GM23338 (cell line): ENCODE measurements around the gene NEIL3. TPM values are rescaled to one million over a fixed set of nuclear protein-coding genes. Genes with fewer than 3 reads are reported as not detected.
A peak's percentile ranks its signal among the peaks of the same experiment; 100 is the strongest.

ENCODE experiments used
- ATAC-seq: fragments of 200-7000 bp; cut with Tn5 transposase; 3 replicates; pipeline ENCODE4 v1.9.1; 2020
- DNase-seq: peaks from one replicate; pipeline ENCODE4 v3.0.0-alpha.2; 2015; ENCODE audit warnings: low spot score
- H2AFZ ChIP-seq: fragments of 200-600 bp; sonication (generic); 2 replicates; pipeline ENCODE4 v1.8.0; 2016; ENCODE audit warnings: antibody characterized with exemption, mild to moderate bottlenecking, moderate library complexity
- H3F3A ChIP-seq: fragments of 200-600 bp; sonication (generic); replicated peaks from 2 replicates; pipeline ENCODE4 v1.8.0; 2017; ENCODE audit warnings: antibody characterized with exemption, mixed run types, low read depth
- H3K27ac ChIP-seq: fragments of 200-600 bp; sonication (generic); 2 replicates; pipeline ENCODE4 v1.6.1; 2016; ENCODE audit warnings: low read depth
- H3K27me3 ChIP-seq: fragments of 200-600 bp; sonication (generic); 2 replicates; pipeline ENCODE4 v1.8.0; 2016; ENCODE audit warnings: mild to moderate bottlenecking, mixed run types, moderate library complexity; ENCODE audit not compliant: insufficient read depth
- H3K36me3 ChIP-seq: fragments of 200-600 bp; sonication (generic); 2 replicates; pipeline ENCODE4 v1.8.0; 2016; ENCODE audit warnings: mild to moderate bottlenecking; ENCODE audit not compliant: insufficient read depth
- H3K4me1 ChIP-seq: fragments of 200-600 bp; sonication (generic); 2 replicates; pipeline ENCODE4 v1.8.0; 2016; ENCODE audit warnings: mild to moderate bottlenecking, moderate library complexity; ENCODE audit not compliant: insufficient read depth
- H3K4me2 ChIP-seq: fragments of 200-600 bp; sonication (generic); 2 replicates; pipeline ENCODE4 v1.7.1; 2017; ENCODE audit warnings: mixed run types
- H3K4me3 ChIP-seq: fragments of 200-600 bp; sonication (generic); 2 replicates; pipeline ENCODE4 v1.6.1; 2016; ENCODE audit warnings: mixed run types
- H3K79me2 ChIP-seq: fragments of 200-600 bp; sonication (generic); replicated peaks from 2 replicates; pipeline ENCODE4 v1.8.0; 2017; ENCODE audit warnings: mild to moderate bottlenecking; ENCODE audit not compliant: insufficient read depth
- H3K9me2 ChIP-seq: fragments of 200-600 bp; sonication (generic); 2 replicates; pipeline ENCODE4 v1.8.0; 2017; ENCODE audit not compliant: insufficient read depth
- H4K20me1 ChIP-seq: fragments of 200-600 bp; sonication (generic); replicated peaks from 2 replicates; pipeline ENCODE4 v1.8.0; 2017; ENCODE audit warnings: mild to moderate bottlenecking; ENCODE audit not compliant: insufficient read depth
- H3K27ac Mint-ChIP-seq: 2 replicates; pipeline ENCODE4 v1.8.0; 2020; ENCODE audit warnings: inconsistent platforms, mild to moderate bottlenecking, moderate library complexity, mixed read lengths
- H3K27me3 Mint-ChIP-seq: 3 replicates; pipeline ENCODE4 v1.8.0; 2022; ENCODE audit warnings: low read depth, mild to moderate bottlenecking, moderate library complexity, mixed read lengths, inconsistent platforms; ENCODE audit not compliant: insufficient read depth, poor library complexity
- H3K36me3 Mint-ChIP-seq: 3 replicates; pipeline ENCODE4 v1.8.0; 2021; ENCODE audit warnings: low read depth, mild to moderate bottlenecking, inconsistent platforms, moderate library complexity, mixed read lengths
- H3K4me1 Mint-ChIP-seq: 3 replicates; pipeline ENCODE4 v1.8.0; 2020; ENCODE audit warnings: mild to moderate bottlenecking, inconsistent platforms, mixed read lengths
- H3K4me3 Mint-ChIP-seq: 3 replicates; pipeline ENCODE4 v1.8.0; 2021; ENCODE audit warnings: moderate library complexity, mild to moderate bottlenecking, inconsistent platforms, mixed read lengths
- H3K9me3 Mint-ChIP-seq: 3 replicates; pipeline ENCODE4 v1.8.0; 2020; ENCODE audit warnings: moderate library complexity, mild to moderate bottlenecking, inconsistent platforms, mixed read lengths
- CREB1 ChIP-seq: fragments of 250-450 bp; sonication (Bioruptor Pico); IDR thresholded peaks from 2 replicates; pipeline ENCODE4 v1.5.0; 2020; ENCODE audit warnings: low read depth, mild to moderate bottlenecking, moderate library complexity
- CTCF ChIP-seq, 2 experiments: fragments of 200-600 bp in 1 of 2; sonication (generic) in 1 of 2; conservative IDR thresholded peaks; 2 replicates each; pipeline versions ENCODE4 v1.5.1 to v1.6.1; 2016 to 2017; ENCODE audit warnings: antibody characterized with exemption in 2 of 2, low read depth in 2 of 2, mild to moderate bottlenecking in 2 of 2, moderate library complexity in 1 of 2
- ETS1 ChIP-seq: IDR thresholded peaks from 2 replicates; pipeline ENCODE4 v1.6.1; 2016; ENCODE audit warnings: antibody characterized with exemption
- EZH2 ChIP-seq: fragments of 200-600 bp; sonication (generic); IDR thresholded peaks from one replicate; pipeline ENCODE4 v1.8.0; 2017; ENCODE audit warnings: antibody characterized with exemption, mild to moderate bottlenecking, low read depth; ENCODE audit not compliant: unreplicated experiment
- EZH2phosphoT487 ChIP-seq: fragments of 200-600 bp; sonication (generic); IDR thresholded peaks from one replicate; pipeline ENCODE4 v1.8.1; 2018; ENCODE audit warnings: antibody characterized with exemption; ENCODE audit not compliant: unreplicated experiment
- JUNB ChIP-seq: IDR thresholded peaks from one replicate; pipeline ENCODE4 v1.6.1; 2016; ENCODE audit warnings: antibody characterized with exemption; ENCODE audit not compliant: unreplicated experiment
- NANOG ChIP-seq: IDR thresholded peaks from 2 replicates; pipeline ENCODE4 v1.6.1; 2016; ENCODE audit warnings: antibody characterized with exemption, borderline replicate concordance
- POLR2AphosphoS5 ChIP-seq: IDR thresholded peaks from 2 replicates; pipeline ENCODE4 v1.6.1; 2016; ENCODE audit warnings: antibody characterized with exemption, low read depth
- REST ChIP-seq: IDR thresholded peaks from one replicate; pipeline ENCODE4 v1.6.1; 2018; ENCODE audit warnings: antibody characterized with exemption; ENCODE audit not compliant: unreplicated experiment
- STAT1 ChIP-seq: IDR thresholded peaks from one replicate; pipeline ENCODE4 v1.6.1; 2016; ENCODE audit warnings: antibody characterized with exemption; ENCODE audit not compliant: unreplicated experiment
- ZNF114 ChIP-seq: fragments of 250-450 bp; sonication (Bioruptor Pico); IDR thresholded peaks from 2 replicates; pipeline ENCODE4 v1.5.0; 2020; ENCODE audit warnings: mild to moderate bottlenecking, moderate library complexity
- ZNF331 ChIP-seq: fragments of 250-450 bp; sonication (Bioruptor Pico); IDR thresholded peaks from 2 replicates; pipeline ENCODE4 v1.5.0; 2020; ENCODE audit warnings: low read depth, mild to moderate bottlenecking, moderate library complexity
- ZNF462 ChIP-seq: fragments of 250-450 bp; sonication (Bioruptor Pico); IDR thresholded peaks from 2 replicates; pipeline ENCODE4 v1.5.0; 2020; ENCODE audit warnings: mild to moderate bottlenecking, moderate library complexity
- polyA plus RNA-seq: library from polyadenylated mRNA; unstranded; fragments of >200 nt; fragmentation: Nextera tagmentation; extraction: Ambion mirVana; gene quantifications from 2 replicates; pipeline ENCODE4 v1.2.1, GENCODE V29; 2016
- total RNA-seq: library from RNA; depleted of rRNA; stranded (reverse); fragments of >200 nt; shearing (Covaris generic); gene quantifications from 2 replicates; pipeline ENCODE4 v1.2.3, GENCODE V29; 2014

The NEIL3 gene
- total and polyA plus RNA-seq, 2 experiments from 2014 or later: 11.8 to 15.4 TPM

- Mint-ChIP-seq H3K36me3 (no peaks in the 10 kb centered on the region), H3K27ac (no peak overlapping the region), H3K9me3 (peaks cover 3% of the 10 kb centered on the region; the same call in 1 of the 3 replicates), H3K4me1 (peaks cover 5% of the 10 kb centered on the region; the same call in 2 of the 3 replicates), H3K27me3 (no peaks in the 10 kb centered on the region), H3K4me3 (no peak overlapping the region)
- Histone ChIP-seq H3K9me2 (0 out of 2 replicates have a peak, but pooled peaks cover 5% of the 10 kb centered on the region), H3F3A (no peaks in the 10 kb centered on the region), H2AFZ (peak overlapping the region; percentile 2; the same call in 1 of the 2 replicates), H3K4me2 (no peak overlapping the region), H3K79me2 (no peaks in the 10 kb centered on the region), H3K27ac (no peak overlapping the region), H3K4me3 (no peak overlapping the region), H3K27me3 (no peaks in the 10 kb centered on the region), H3K36me3 (no peaks in the 10 kb centered on the region), H3K4me1 (no peaks in the 10 kb centered on the region), H4K20me1 (no peaks in the 10 kb centered on the region)
- DNase-seq: no peak
- ATAC-seq: no peak
- no peak for TF ChIP-seq NANOG
- TF ChIP-seq CTCF (conservative IDR thresholded peaks at IDR 0.05; ENCODE audit: low read depth in 2 of 2): no peak
- TF ChIP-seq POLR2AphosphoS5: no peak
- TF ChIP-seq ZNF114: no peak
- no peak for TF ChIP-seq EZH2phosphoT487
- no peak for TF ChIP-seq REST
- no peak for TF ChIP-seq CREB1
- TF ChIP-seq STAT1: no peak
- no peak for TF ChIP-seq ZNF462
- TF ChIP-seq ZNF331 (CRISPR knock-in tag): no peak
- TF ChIP-seq ETS1: no peak
- TF ChIP-seq JUNB: no peak
- TF ChIP-seq EZH2: no peak
Observed at GRCh38 chr4:177271915-177272766, 37.5 kb upstream of the NEIL3 start.
